GM19035 (cell line): ENCODE measurements around the gene PICALM.

ENCODE experiments used
- ATAC-seq: cut with Tn5 transposase; IDR thresholded peaks from one replicate; pipeline ENCODE4 v1.9.1; 2021; ENCODE audit not compliant: unreplicated experiment

PICALM gene

GRCh38 chr11:86087256-86087655 is 18.4 kb upstream of the PICALM start:
- ATAC-seq: no peak

DNA sequence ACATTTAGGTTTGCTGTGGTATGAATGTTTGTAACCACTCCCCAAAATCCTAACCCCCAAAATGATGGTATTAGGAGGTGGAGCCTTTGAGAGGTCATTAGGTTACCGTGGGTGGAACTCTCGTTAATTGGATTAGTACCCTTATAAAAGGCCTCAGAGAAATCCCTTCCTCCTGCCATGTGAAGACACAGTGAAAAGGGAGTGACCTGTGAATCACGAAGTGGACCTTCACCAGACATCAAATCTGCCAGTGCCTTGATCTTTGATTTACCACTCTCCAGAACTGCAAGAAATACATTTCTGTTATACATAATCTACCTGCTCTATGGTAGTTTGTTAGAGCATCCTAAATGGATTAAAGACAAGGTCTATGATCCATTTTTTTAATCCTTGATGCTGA is 12.6 kb upstream of the PICALM start:
- no peak for ATAC-seq

DNA sequence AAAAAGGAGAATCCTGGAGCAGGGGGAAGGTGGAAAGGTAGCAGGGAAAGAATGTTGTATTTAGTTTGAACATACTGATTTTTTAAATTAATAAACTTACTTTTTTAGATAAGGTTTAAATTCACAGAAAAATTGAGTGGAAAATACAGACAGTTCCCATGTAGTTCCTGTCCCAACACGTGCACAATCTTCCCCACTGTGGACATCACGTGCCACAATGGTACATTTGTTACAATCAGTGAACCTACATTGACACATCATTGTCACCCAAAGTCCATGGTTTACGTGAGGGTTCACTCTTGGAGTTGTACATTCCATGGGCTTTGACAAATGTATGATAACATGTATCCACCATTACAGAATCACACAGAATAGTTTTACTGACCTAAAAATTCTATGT is 10.5 kb upstream of the PICALM start:
- no peak for ATAC-seq

GRCh38 chr11:86073948-86074347 is 5.1 kb upstream of the PICALM start:
- ATAC-seq: no peak

DNA sequence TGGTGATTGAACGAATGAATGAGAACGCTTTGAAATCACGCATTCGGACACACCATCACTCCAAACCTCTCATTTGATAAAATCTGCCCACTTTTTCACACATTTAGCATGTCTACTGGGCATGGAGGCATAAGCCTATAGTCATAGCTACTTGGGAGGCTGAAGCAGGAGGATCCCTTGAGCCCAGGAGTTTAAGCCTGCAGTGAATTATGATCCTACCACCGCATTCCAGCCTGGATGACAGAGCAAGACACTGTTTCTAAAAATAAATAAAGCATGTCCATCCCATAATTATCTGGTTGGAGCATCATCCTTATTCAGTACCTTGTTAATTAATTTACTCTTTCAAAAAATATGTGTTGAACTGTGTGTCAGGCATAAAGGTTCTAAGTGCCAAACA is 3.3 kb upstream of the PICALM start:
- no peak for ATAC-seq

DNA sequence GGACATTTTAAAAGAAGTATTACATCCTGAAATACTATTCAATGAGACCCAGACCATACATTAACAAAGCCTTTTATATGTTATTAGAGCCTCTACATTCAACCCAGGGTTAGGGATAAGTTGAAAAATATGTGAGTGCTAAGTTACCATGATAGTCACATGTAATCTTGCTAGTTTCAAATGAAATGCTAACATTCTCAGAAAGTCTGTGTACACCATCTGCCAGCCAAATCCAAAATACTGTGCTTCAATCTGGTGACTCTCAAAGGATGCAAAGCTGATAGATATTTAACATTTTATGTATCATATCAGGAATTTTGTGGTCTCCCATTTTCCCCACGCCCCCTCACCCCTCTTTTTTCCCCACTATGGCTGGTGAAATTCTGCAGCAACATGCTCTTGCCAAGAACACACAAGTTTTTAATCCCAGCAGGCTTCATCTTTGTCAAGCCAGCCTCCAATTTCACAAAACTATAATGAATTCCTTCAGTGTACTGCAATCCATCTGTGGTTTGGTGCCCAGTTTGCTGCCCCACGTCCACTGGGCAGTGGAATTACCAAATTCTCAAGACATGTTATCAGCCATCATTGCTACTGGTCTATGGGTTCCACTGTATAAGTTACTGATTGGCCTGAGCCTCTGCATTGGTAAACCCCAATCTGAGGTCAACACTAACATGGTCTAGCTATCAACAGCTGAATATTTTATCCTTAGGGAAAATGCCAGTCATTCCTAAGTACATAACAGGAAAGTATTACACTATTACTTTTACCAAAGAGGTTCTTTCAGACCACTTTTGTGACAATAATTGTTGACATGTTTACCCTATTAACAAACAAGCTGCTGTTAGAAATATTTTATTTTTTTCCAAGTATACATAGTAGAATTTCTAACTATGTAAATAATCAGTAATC is 1.5 kb upstream of the PICALM start:
- no peak for ATAC-seq

DNA sequence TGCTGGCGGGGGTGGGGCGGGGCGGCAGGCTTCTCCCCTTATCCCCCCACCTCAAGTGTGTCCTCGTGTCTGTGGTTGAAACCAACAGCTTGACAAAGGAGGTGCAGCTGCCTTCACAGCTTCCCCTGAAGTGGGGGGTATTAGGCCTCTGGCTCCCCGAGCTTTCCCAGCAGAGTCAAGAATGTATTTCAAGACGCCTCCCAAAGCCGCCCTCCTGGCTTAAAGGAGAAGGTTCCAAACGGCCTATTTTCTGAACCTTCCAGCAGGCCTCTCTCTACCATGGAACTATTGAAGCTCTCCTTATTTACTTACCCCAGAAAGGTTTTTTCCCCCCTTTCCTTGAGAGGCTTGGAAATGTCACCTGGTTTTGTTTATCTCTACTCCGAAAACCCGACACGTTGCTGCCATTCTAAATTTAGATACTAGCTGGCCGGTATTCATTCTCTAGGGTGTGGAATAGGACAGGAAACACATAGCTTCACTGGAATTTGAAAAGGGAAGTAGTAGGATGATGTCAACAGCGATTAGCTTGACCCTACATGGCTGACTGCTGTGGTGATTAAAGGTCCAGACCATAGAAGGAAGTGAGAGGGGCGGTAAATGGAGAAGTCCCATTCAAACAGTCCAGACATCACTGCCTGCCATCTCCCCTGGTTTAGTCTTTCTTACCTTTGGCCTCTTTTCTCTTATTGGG is 671 bp upstream of the PICALM start:
- peak; percentile 25 for ATAC-seq

DNA sequence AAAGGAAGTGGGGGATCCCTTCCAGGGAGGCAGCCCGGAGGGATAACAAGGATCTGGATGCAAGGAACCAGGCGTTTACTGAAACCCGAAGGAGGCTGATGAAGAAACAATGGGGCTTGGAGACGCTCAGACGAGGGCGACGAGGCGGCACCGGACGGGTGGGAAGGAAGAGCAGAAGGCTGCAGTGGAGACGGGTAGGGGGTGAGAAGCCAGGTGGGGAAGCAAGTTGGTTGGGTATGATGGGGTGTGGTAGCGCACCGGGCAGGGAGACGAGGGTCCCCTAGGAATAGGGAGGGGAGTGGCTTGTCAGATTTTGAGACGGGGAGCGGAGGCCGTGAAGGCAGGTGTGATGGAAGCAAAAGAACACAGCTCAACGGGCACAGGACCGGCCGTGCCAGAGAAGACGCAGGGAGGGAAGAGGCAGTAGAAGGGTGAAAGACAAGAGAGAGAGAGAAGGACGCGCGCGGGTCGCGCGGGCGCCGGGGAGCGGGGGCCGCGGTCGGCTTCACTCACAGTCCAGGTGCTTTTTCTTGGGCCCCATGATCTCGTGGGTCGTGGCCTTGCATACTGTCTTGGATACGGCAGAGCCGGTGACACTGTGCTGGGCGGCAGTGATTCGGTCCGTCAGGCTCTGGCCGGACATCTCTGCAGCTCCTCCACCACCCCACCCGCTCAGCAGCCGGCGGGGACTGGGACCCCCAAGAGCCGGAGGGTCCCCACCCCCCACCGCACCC is 579 bp downstream of the PICALM start:
- ATAC-seq: peak; percentile 13

DNA sequence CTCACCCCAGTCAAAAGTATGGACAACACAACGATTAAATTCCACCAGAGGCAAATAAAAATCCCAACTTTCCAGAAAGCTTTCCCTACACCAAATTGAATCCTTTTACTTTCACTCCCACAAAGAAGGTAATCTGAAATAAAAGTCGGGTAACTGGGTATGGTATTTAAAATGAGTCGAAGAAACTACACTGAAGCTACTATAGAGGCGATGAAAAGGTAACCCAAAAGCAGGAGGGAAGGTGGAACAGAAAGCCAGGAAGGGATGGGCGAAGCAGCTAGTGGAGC is 1.1 kb downstream of the PICALM start:
- no peak for ATAC-seq

GRCh38 chr11:86067009-86067850 is 1.7 kb downstream of the PICALM start:
- ATAC-seq: no peak

- no peak for ATAC-seq
Measured at GRCh38 chr11:86066657-86067008, 2.3 kb downstream of the PICALM start.

GRCh38 chr11:86066033-86066432 is 2.9 kb downstream of the PICALM start:
- no peak for ATAC-seq

- no peak for ATAC-seq
Measured at GRCh38 chr11:86064220-86064803, 4.6 kb downstream of the PICALM start.

GRCh38 chr11:86063536-86063935 is 5.3 kb downstream of the PICALM start:
- ATAC-seq: no peak

DNA sequence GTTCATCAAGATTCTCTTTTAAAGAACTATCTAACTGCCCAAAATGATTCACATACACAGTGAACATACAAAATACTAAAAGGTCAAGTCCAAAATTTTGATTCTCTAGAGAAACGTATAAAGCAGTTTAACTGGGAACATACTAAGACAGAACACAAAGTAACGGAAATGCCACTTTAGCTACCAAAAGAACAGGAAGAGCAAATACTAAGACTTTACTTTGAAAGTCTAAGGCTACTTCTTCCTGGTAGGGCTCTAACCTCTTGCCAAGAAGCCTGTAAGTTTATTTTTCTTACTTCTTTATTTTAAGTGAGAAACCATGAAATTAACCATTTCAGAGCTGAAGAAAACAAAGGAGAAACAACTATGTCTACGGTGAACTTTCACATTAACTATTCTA is 6.2 kb downstream of the PICALM start:
- ATAC-seq: no peak

DNA sequence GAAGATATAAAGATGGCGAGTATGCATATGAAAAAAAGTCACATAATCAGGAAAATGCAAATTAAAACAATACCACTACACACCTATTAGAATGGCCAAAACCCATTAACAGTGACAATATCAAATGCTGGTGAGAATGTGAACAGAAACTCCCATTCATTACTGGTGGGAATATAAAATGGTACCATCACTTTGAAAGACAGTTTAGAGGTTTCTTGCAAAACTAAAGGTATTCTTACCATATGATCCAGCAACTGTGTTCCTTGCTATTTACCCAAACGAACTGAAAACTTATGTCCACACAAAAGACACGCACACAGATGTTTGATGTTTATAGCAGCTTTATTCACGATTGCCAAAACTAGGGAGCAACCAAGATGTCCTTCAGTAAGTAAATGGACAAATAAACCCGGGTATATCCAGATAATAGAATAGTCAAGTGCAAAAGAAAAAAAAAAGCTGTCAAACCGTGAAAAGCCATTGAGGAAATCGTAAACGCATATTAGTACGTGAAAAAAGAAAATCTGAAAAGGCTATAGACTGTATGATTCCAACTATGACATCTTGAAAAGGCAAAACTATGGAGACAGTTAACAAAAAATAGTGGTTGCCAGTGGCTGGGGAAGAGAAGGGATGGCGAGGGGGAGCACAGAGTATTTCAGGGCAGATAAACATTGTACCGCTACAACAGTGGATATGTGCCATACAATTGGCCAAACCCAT is 7.2 kb downstream of the PICALM start:
- ATAC-seq: no peak

- ATAC-seq: no peak
Measured at GRCh38 chr11:86060544-86060943, 8.3 kb downstream of the PICALM start.

DNA sequence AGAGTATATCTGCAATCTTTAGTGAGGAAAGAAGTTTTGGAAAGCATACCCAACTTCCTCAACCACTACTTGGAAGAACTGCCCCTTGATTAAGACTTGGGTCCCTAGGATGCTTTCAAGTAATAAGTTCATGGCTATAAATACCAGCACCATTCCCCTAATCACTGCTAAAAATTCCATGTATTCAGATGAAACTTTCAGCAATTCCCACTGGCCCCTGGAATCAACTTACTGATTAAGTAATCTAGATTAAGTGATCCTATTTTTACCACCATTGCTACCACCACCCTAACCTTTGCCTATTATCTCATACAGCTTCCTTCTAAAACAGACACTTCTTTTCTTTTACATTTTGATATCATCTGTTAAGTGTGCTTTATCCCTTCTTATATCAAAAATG is 10.5 kb downstream of the PICALM start:
- no peak for ATAC-seq

GRCh38 chr11:86056351-86056854 is 12.5 kb downstream of the PICALM start:
- ATAC-seq: no peak
